H1 (cell line): ENCODE results near the gene COL20A1. TPM values are rescaled to one million over a fixed set of nuclear protein-coding genes. Genes with fewer than 3 reads are reported as not detected.
"Not testable (repeated sequence)": the region's sequence is repeated elsewhere in the genome, so short reads cannot be mapped to it uniquely, and the experiment has no call there.

ENCODE experiments used
- CTCF ChIA-PET: fragments of 300-600 bp; sonication (Branson Sonifier 250); formaldehyde crosslinking; loops from one replicate; lab custom pipeline; 2021; ENCODE audit not compliant: partially characterized antibody; lab: Charles Lee
- POLR2A ChIA-PET: fragments of 300-600 bp; sonication (Branson Sonifier 250); formaldehyde crosslinking; loops from one replicate; lab custom pipeline; 2021; ENCODE audit warnings: inconsistent platforms; ENCODE audit not compliant: partially characterized antibody; lab: Charles Lee
- DNase-seq, 2 experiments: peaks; one replicate each; pipeline versions ENCODE4 v3.0.0 to v3.0.0-alpha.2; 2010 to 2022; ENCODE audit warnings: low spot score in 2 of 2, low read depth in 1 of 2, mixed read lengths in 1 of 2
- FAIRE-seq: peaks from 2 replicates; lab custom pipeline; 2011; peaks lifted over from hg19 to GRCh38; lab: Jason Lieb, UNC
- H2AFZ ChIP-seq: 2 replicates; pipeline ENCODE4 v1.8.1; 2012; ENCODE audit warnings: low read length, inconsistent platforms
- H2AK5ac ChIP-seq: 2 replicates; pipeline ENCODE4 v1.6.1; 2013; ENCODE audit warnings: low read depth, low read length
- H2BK120ac ChIP-seq: replicated peaks from 2 replicates; pipeline ENCODE3; 2013; ENCODE audit warnings: low read depth, low read length, inconsistent platforms
- H2BK12ac ChIP-seq: 2 replicates; pipeline ENCODE4 v1.6.1; 2013; ENCODE audit warnings: low read depth, low read length
- H2BK15ac ChIP-seq: 2 replicates; pipeline ENCODE4 v1.6.1; 2013; ENCODE audit warnings: low read length
- H2BK20ac ChIP-seq: 2 replicates; pipeline ENCODE4 v1.6.1; 2013; ENCODE audit warnings: low read length
- H2BK5ac ChIP-seq: 2 replicates; pipeline ENCODE4 v1.6.1; 2013; ENCODE audit warnings: low read depth, low read length
- H3K14ac ChIP-seq: 2 replicates; pipeline ENCODE4 v1.6.1; 2013; ENCODE audit warnings: inconsistent platforms; ENCODE audit not compliant: insufficient read length
- H3K18ac ChIP-seq: 2 replicates; pipeline ENCODE4 v1.6.1; 2013; ENCODE audit warnings: low read length; ENCODE audit errors: extremely low read depth
- H3K23ac ChIP-seq: 2 replicates; pipeline ENCODE4 v1.6.1; 2013; ENCODE audit warnings: inconsistent platforms; ENCODE audit not compliant: insufficient read length
- H3K23me2 ChIP-seq: 2 replicates; pipeline ENCODE4 v1.6.1; 2013; ENCODE audit warnings: low read depth, low read length
- H3K27ac ChIP-seq: 2 replicates; pipeline ENCODE4 v1.6.1; 2011; ENCODE audit warnings: low read depth, low read length, inconsistent platforms
- H3K27me3 ChIP-seq, 4 experiments: replicated peaks in 1 of 4; 1 replicate in 1 of 4; 2 replicates in 3 of 4; pipeline versions ENCODE4 v1.6.1 to v1.8.1; 2011 to 2013; ENCODE audit warnings: low read length in 3 of 4, mild to moderate bottlenecking in 3 of 4, inconsistent platforms in 2 of 4, mixed read lengths in 2 of 4, moderate library complexity in 1 of 4; ENCODE audit not compliant: control insufficient read depth in 3 of 4, insufficient read depth in 3 of 4; ENCODE audit errors: extremely low read depth in 1 of 4
- H3K36me3 ChIP-seq, 4 experiments: 2 replicates each; pipeline versions ENCODE4 v1.6.1 to v1.8.1; 2011 to 2013; ENCODE audit warnings: mild to moderate bottlenecking in 4 of 4, low read length in 3 of 4, moderate library complexity in 2 of 4, control low read depth in 1 of 4, inconsistent platforms in 1 of 4; ENCODE audit not compliant: insufficient read depth in 4 of 4, control insufficient read depth in 2 of 4
- H3K4ac ChIP-seq: replicated peaks from 2 replicates; pipeline ENCODE3; 2013; ENCODE audit warnings: low read length, low read depth, mixed read lengths, inconsistent platforms; ENCODE audit not compliant: insufficient read length
- H3K4me1 ChIP-seq, 4 experiments: replicated peaks in 1 of 4; 1 replicate in 1 of 4; 2 replicates in 3 of 4; pipeline versions ENCODE4 v1.6.1 to v1.8.1; 2011 to 2013; ENCODE audit warnings: low read length in 3 of 4, inconsistent platforms in 2 of 4, mixed read lengths in 1 of 4; ENCODE audit not compliant: insufficient read depth in 4 of 4, control insufficient read depth in 3 of 4
- H3K4me2 ChIP-seq, 2 experiments: 2 replicates each; pipeline versions ENCODE4 v1.6.1 to v1.8.1; 2011 to 2013; ENCODE audit warnings: low read depth in 2 of 2, low read length in 2 of 2, control low read depth in 1 of 2, inconsistent platforms in 1 of 2, mild to moderate bottlenecking in 1 of 2; ENCODE audit not compliant: insufficient read depth in 1 of 2
- H3K4me3 ChIP-seq, 4 experiments: fragments of 200-600, 300-600 bp in 1 of 4; sonication (generic), shearing (Covaris generic), sonication (Bioruptor Twin) in 1 of 4; 2 replicates each; pipeline versions ENCODE4 v1.5.1 to v1.8.1; 2011 to 2016; ENCODE audit warnings: low read length in 4 of 4, low read depth in 3 of 4, control low read depth in 2 of 4, inconsistent platforms in 2 of 4, mild to moderate bottlenecking in 2 of 4, mixed read lengths in 1 of 4, moderate library complexity in 1 of 4; ENCODE audit not compliant: insufficient read depth in 2 of 4; ENCODE audit errors: extremely low read depth in 1 of 4
- H3K56ac ChIP-seq: replicated peaks from 2 replicates; pipeline ENCODE3; 2013; ENCODE audit warnings: low read depth, mild to moderate bottlenecking, mixed read lengths, low read length, inconsistent platforms; ENCODE audit not compliant: insufficient read length
- H3K79me1 ChIP-seq: 2 replicates; pipeline ENCODE4 v1.6.1; 2013; ENCODE audit warnings: low read depth, low read length, control low read depth
- H3K79me2 ChIP-seq, 2 experiments: 2 replicates each; pipeline versions ENCODE4 v1.6.1 to v1.8.1; 2012 to 2013; ENCODE audit warnings: low read length in 2 of 2, mild to moderate bottlenecking in 2 of 2, inconsistent platforms in 1 of 2; ENCODE audit not compliant: insufficient read depth in 2 of 2, control insufficient read depth in 1 of 2
- H3K9ac ChIP-seq, 4 experiments: replicated peaks in 1 of 4; 1 replicate in 1 of 4; 2 replicates in 3 of 4; pipeline versions ENCODE4 v1.6.1 to v1.8.1; 2011 to 2013; ENCODE audit warnings: low read depth in 3 of 4, low read length in 3 of 4, control low read depth in 2 of 4, mild to moderate bottlenecking in 2 of 4, moderate library complexity in 2 of 4, inconsistent platforms in 1 of 4; ENCODE audit errors: extremely low read depth in 1 of 4
- H3K9me3 ChIP-seq, 2 experiments: 2 replicates each; pipeline versions ENCODE4 v1.6.1 to v1.8.1; 2012 to 2013; ENCODE audit warnings: mild to moderate bottlenecking in 2 of 2, moderate library complexity in 2 of 2, control low read depth in 1 of 2, inconsistent platforms in 1 of 2, low read depth in 1 of 2, low read length in 1 of 2, mixed read lengths in 1 of 2; ENCODE audit not compliant: insufficient read depth in 2 of 2
- H4K20me1 ChIP-seq, 2 experiments: replicated peaks in 1 of 2; 2 replicates each; pipeline versions ENCODE3 to v1.8.1; 2011 to 2013; ENCODE audit warnings: inconsistent platforms in 2 of 2, low read length in 2 of 2, mild to moderate bottlenecking in 1 of 2; ENCODE audit not compliant: insufficient read depth in 2 of 2, control insufficient read depth in 1 of 2
- H4K5ac ChIP-seq: 2 replicates; pipeline ENCODE4 v1.6.1; 2013; ENCODE audit warnings: low read length, low read depth, mixed read lengths, inconsistent platforms; ENCODE audit not compliant: insufficient read length
- H4K8ac ChIP-seq: 2 replicates; pipeline ENCODE4 v1.8.0; 2013; ENCODE audit warnings: mild to moderate bottlenecking, moderate library complexity, low read length, inconsistent platforms; ENCODE audit not compliant: insufficient read depth; ENCODE audit errors: extremely low read depth
- H4K91ac ChIP-seq: replicated peaks from 2 replicates; pipeline ENCODE3; 2013; ENCODE audit warnings: low read length, mixed read lengths, inconsistent platforms; ENCODE audit not compliant: insufficient read length
- EP300 ChIP-seq, 2 experiments: IDR thresholded peaks; 1 replicate in 1 of 2; 2 replicates in 1 of 2; pipeline ENCODE4 v1.6.1; 2011 to 2012; ENCODE audit warnings: low read depth in 2 of 2, low read length in 2 of 2, mild to moderate bottlenecking in 2 of 2, borderline replicate concordance in 1 of 2, inconsistent platforms in 1 of 2, moderate library complexity in 1 of 2
- POU5F1 ChIP-seq: IDR thresholded peaks from 2 replicates; pipeline ENCODE4 v1.6.1; 2011; ENCODE audit warnings: low read depth, mild to moderate bottlenecking, low read length, moderate library complexity
- RNF2 ChIP-seq: fragments of 200-900, 300-1000 bp; sonication (generic); IDR thresholded peaks from 2 replicates; pipeline ENCODE4 v1.7.1; 2016; ENCODE audit warnings: borderline replicate concordance, low read depth, mild to moderate bottlenecking, antibody characterized with exemption, low read length; ENCODE audit not compliant: poor library complexity, severe bottlenecking; ENCODE audit errors: missing control alignments
- RXRA ChIP-seq: IDR thresholded peaks from 2 replicates; pipeline ENCODE4 v1.6.1; 2011; ENCODE audit warnings: low read depth, mild to moderate bottlenecking, low read length, moderate library complexity; ENCODE audit not compliant: insufficient read depth
- SP4 ChIP-seq: IDR thresholded peaks from 2 replicates; pipeline ENCODE4 v1.6.1; 2012; ENCODE audit warnings: low read length, inconsistent platforms
- YY1 ChIP-seq: IDR thresholded peaks from 2 replicates; pipeline ENCODE4 v1.6.1; 2011; ENCODE audit warnings: low read depth, mild to moderate bottlenecking, low read length
- WGBS, 2 experiments: shearing (Covaris generic) in 1 of 2; methylation state at CpG; one replicate each; pipeline versions ENCODE4 v1.1.6 to v1.1.7; 2013 to 2015; ENCODE audit warnings: low lambda C conversion rate in 2 of 2, mixed read lengths in 2 of 2, inconsistent platforms in 1 of 2, low coverage in 1 of 2, missing lambda C conversion rate in 1 of 2; ENCODE audit not compliant: insufficient replicate concordance in 2 of 2, insufficient coverage in 1 of 2, insufficient read length in 1 of 2; ENCODE audit errors: extremely low coverage in 1 of 2, missing lambda C conversion rate in 1 of 2; 5-methylcytosine and 5-hydroxymethylcytosine counted together
- polyA plus RNA-seq, 7 experiments: library from polyadenylated mRNA; depleted of rRNA in 3 of 7; stranded (reverse) in 5 of 7; unstranded in 2 of 7; fragments of >200 nt in 5 of 7; fragments of 200-250 nt in 2 of 7; gene quantifications; 1 replicate in 5 of 7; 2 replicates in 1 of 7; 4 replicates in 1 of 7; pipeline versions ENCODE4 v1.2.1 to v1.2.3, GENCODE V29; 2011 to 2013; ENCODE audit warnings: missing spikeins in 2 of 7, mixed read lengths in 2 of 7
- total RNA-seq: library from RNA; stranded (reverse); fragmentation: NEBNext Ultra II Directional; extraction: Animal tissue kit (Norgen Biotek cat#: 25700); gene quantifications from 2 replicates; pipeline ENCODE4 v1.2.1, GENCODE V29; 2021
- TF ChIP-seq, protein P1 (sequence below): IDR thresholded peaks from 2 replicates; pipeline ENCODE4 v1.6.1; 2011; ENCODE audit warnings: low read length, improper control_type of control experiment

The COL20A1 gene
- total and polyA plus RNA-seq, 2 of the 8 experiments (the other 6 are each of a cell fraction or from before 2014, with no cell fraction given): 0.19 to 0.21 TPM

DNA sequence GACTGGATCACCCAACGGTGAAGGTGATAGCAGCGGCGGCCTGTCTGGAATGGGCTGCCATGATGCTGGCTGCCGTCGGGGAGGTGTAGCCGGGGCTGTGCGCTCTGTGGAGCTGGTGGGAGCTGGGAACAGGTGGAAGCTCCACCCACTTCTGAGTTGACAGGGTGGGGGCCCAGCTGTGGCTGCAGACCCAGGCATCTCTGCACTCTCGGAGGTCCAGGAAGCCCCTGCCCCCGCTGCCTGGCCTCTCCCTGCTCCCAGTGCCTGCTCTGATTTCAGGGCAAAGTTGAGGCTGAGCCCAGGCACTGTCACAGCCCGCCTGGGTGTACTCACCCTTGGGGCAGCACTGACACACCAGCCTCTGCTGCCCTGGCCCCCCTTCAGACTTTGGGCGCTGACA, 86.3 kb downstream of the COL20A1 start (continued):
- TF ChIP-seq EP300 (IDR thresholded peaks at IDR 0.05; ENCODE audit: borderline replicate concordance in 1 of 2, low read depth in 2 of 2, low read length in 2 of 2) (no peak), POU5F1 (no peak), RNF2 (no peak), SP4 (no peak), YY1 (no peak), RXRA (no peak)
- TF ChIP-seq, protein P1, sequence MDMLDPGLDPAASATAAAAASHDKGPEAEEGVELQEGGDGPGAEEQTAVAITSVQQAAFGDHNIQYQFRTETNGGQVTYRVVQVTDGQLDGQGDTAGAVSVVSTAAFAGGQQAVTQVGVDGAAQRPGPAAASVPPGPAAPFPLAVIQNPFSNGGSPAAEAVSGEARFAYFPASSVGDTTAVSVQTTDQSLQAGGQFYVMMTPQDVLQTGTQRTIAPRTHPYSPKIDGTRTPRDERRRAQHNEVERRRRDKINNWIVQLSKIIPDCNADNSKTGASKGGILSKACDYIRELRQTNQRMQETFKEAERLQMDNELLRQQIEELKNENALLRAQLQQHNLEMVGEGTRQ: no peak

DNA sequence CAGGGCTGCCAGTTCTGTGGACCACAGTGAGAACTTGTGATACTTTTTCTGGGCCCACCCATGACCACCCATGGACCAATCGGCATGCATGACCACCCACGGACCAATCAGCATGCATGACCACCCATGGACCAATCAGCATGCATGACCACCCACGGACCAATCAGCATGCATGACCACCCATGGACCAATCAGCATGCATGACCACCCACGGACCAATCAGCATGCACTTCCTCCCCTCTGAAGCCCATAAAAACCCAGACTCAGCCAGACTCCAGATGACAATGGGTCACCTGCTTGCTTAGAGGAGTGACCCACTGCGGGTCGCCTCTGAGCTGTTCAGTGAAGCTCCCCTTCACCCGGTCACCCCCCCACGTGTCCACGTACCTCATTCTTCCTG, 86.9 kb downstream of the COL20A1 start:
- H3K56ac ChIP-seq, H3K9me3 ChIP-seq, H4K20me1 ChIP-seq, FAIRE-seq, H2BK15ac ChIP-seq, H3K23me2 ChIP-seq, H2BK120ac ChIP-seq, H2AK5ac ChIP-seq, H3K4me3 ChIP-seq, H2AFZ ChIP-seq, H2BK20ac ChIP-seq, H3K9ac ChIP-seq, H2BK12ac ChIP-seq, H3K79me2 ChIP-seq, H3K4ac ChIP-seq, H4K91ac ChIP-seq, H3K79me1 ChIP-seq, H4K5ac ChIP-seq, H2BK5ac ChIP-seq, H3K4me2 ChIP-seq, H3K36me3 ChIP-seq, H3K14ac ChIP-seq, DNase-seq, H3K23ac ChIP-seq, H3K18ac ChIP-seq, H3K27ac ChIP-seq, H3K27me3 ChIP-seq: not testable (repeated sequence)
- 76% methylated on average over 9 of the region's 9 CpGs; no CpG with 5 or more reads in 1 of the 2 experiments for WGBS, 2 experiments
- peaks cover 3 to 20% (median 14%) of the 10 kb centered on the region in 4 experiments for H3K4me1 ChIP-seq
- CTCF ChIA-PET: interaction anchor here (0.6 to 9.9 kb wide), 18 partner anchors 9 to 277 kb away, joined by 3 to 230 read pairs (median 8); partner anchors contain the start of genes CHRNA4 and COL20A1
- peak overlapping the region; percentile 16; the same call in 1 of the 2 replicates for H4K8ac ChIP-seq
- POLR2A ChIA-PET: interaction anchor here (0.9 to 1.5 kb wide), 2 partner anchors 28 to 86 kb away, joined by 3 read pairs; partner anchors contain the start of gene COL20A1
